CD4-positive, alpha-beta T cell treated with Interleukin-10 for 1 hour (primary cell): ENCODE measurements around the gene TRABD2B.
"Not testable (repeated sequence)": the region's sequence is repeated elsewhere in the genome, so short reads cannot be mapped to it uniquely, and the experiment has no call there.

Experiments
- DNase-seq: peaks from one replicate; pipeline ENCODE4 v3.0.0-alpha.2; 2020

Gene TRABD2B

GRCh38 chr1:47963568-47964358, 33.4 kb downstream of the TRABD2B start:
- DNase-seq = no peak

GRCh38 chr1:47962750-47963492, 34.3 kb downstream of the TRABD2B start:
- DNase-seq = no peak

GRCh38 chr1:47961835-47962234, 35.4 kb downstream of the TRABD2B start:
- DNase-seq = not testable (repeated sequence)

GRCh38 chr1:47956491-47956890, 40.7 kb downstream of the TRABD2B start:
- not testable (repeated sequence) for DNase-seq

- no peak for DNase-seq
These were observed 43.5 kb downstream of the TRABD2B start for GRCh38 chr1:47953661-47954060.

- no peak for DNase-seq
These were observed 45.5 kb downstream of the TRABD2B start for GRCh38 chr1:47951545-47952235.

GRCh38 chr1:47951026-47951425, 46.2 kb downstream of the TRABD2B start:
- no peak for DNase-seq

- no peak for DNase-seq
These were observed 46.7 kb downstream of the TRABD2B start for GRCh38 chr1:47950471-47950870.

GRCh38 chr1:47948126-47948525, 49.1 kb downstream of the TRABD2B start:
- no peak for DNase-seq

- DNase-seq = no peak
These were observed 49.7 kb downstream of the TRABD2B start for GRCh38 chr1:47947531-47947930.

GRCh38 chr1:47944561-47944960, 52.6 kb downstream of the TRABD2B start:
- DNase-seq = no peak

GRCh38 chr1:47942240-47942629, 55.0 kb downstream of the TRABD2B start:
- no peak for DNase-seq

- DNase-seq = no peak
These were observed 55.5 kb downstream of the TRABD2B start for GRCh38 chr1:47941609-47942239.

- DNase-seq = no peak
These were observed 56.4 kb downstream of the TRABD2B start for GRCh38 chr1:47940779-47941178.

GRCh38 chr1:47940326-47940725, 56.9 kb downstream of the TRABD2B start:
- no peak for DNase-seq

- DNase-seq = no peak
These were observed 58.7 kb downstream of the TRABD2B start for GRCh38 chr1:47938520-47938919.

GRCh38 chr1:47937586-47938254, 59.5 kb downstream of the TRABD2B start:
- DNase-seq = no peak

- DNase-seq = no peak
These were observed 60.2 kb downstream of the TRABD2B start for GRCh38 chr1:47936916-47937551.

GRCh38 chr1:47935856-47936255, 61.3 kb downstream of the TRABD2B start:
- no peak for DNase-seq

- DNase-seq = no peak
These were observed 62.0 kb downstream of the TRABD2B start for GRCh38 chr1:47935163-47935562.

- no peak for DNase-seq
These were observed 62.9 kb downstream of the TRABD2B start for GRCh38 chr1:47934243-47934805.

- no peak for DNase-seq
These were observed 64.4 kb downstream of the TRABD2B start for GRCh38 chr1:47932743-47933142.
